ENCODE data around the gene ANO2.
"Not testable (repeated sequence)": the region's sequence is repeated elsewhere in the genome, so short reads cannot be mapped to it uniquely, and the experiment has no call there.

Gene ANO2

DNA sequence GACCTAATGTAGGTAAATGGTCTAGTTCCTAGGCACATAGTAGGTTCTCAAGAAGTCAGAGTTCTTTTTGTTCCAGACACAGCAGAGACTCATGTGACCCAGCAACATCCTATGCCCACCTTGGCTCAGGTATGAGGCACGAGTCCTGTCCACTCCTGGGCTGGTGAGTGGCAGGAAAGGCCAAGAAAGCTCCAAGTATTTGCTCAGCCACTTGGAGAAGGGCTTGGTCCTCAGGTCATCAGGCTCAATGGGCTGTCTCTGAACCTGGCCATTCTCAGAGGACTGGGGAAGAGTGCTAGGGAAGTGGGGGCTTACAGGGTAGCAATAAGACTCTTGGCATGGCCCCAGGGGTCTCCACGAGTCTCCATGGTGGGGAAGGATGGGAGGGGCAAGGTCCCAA is 260.1 kb downstream of the ANO2 start:
- no peak overlapping the region for H3K4ac ChIP-seq (ENCODE audit: low read depth in 1 of 2, low read length in 2 of 2)
- H3K14ac ChIP-seq (ENCODE audit: low read length in 2 of 2), result no peak overlapping the region
- H3K27me3 ChIP-seq (ENCODE audit: control insufficient read depth in 1 of 2, insufficient read depth in 1 of 2, low read length in 2 of 2), result peaks cover 0 to 14% of the 10 kb centered on the region in 2 experiments
- peaks cover 3% of the 10 kb centered on the region for H3K4me1 ChIP-seq (ENCODE audit: control insufficient read depth, insufficient read depth, low read depth, low read length)
- no peak overlapping the region for H2AK5ac ChIP-seq (ENCODE audit: low read length, severe bottlenecking)
- H3K23ac ChIP-seq (ENCODE audit: low read length in 2 of 2), result no peak overlapping the region
- no peak overlapping the region for H2BK12ac ChIP-seq (ENCODE audit: low read length in 2 of 2)
- no peak overlapping the region for H3K4me2 ChIP-seq (ENCODE audit: low read length, poor library complexity, severe bottlenecking)
- no peaks in the 10 kb centered on the region for H3K79me1 ChIP-seq (replicated peaks; ENCODE audit: low read length, poor library complexity, severe bottlenecking)
- no peak overlapping the region for H3K18ac ChIP-seq (ENCODE audit: low read depth in 1 of 2, low read length in 2 of 2)
- H3K27ac ChIP-seq (ENCODE audit: low read length, poor library complexity, severe bottlenecking), result no peak overlapping the region
- 20% methylated on average over 2 of the region's 2 CpGs for WGBS
- no peak overlapping the region for H3K9ac ChIP-seq (ENCODE audit: low read length)
- no peaks in the 10 kb centered on the region for H3K36me3 ChIP-seq (ENCODE audit: control insufficient read depth in 1 of 2, insufficient read depth in 2 of 2, low read depth in 1 of 2, low read length in 2 of 2)
- no peak overlapping the region for H2BK5ac ChIP-seq (ENCODE audit: low read depth, low read length, poor library complexity, severe bottlenecking)
- H2BK15ac ChIP-seq (ENCODE audit: low read depth, poor library complexity, severe bottlenecking), result no peak overlapping the region
- H3K4me3 ChIP-seq (ENCODE audit: insufficient read depth in 1 of 2, low read depth in 1 of 2, low read length in 2 of 2), result no peak overlapping the region
- H2BK120ac ChIP-seq (ENCODE audit: low read depth, low read length), result no peak overlapping the region
- H4K91ac ChIP-seq (ENCODE audit: low read length), result no peak overlapping the region
- DNase-seq, result no peak
- H3K9me3 ChIP-seq (ENCODE audit: control insufficient read depth, low read length), result peaks cover 3% of the 10 kb centered on the region
- no peak overlapping the region for H2AFZ ChIP-seq (ENCODE audit: low read depth, low read length)
- H4K8ac ChIP-seq (ENCODE audit: low read length), result no peak overlapping the region

DNA sequence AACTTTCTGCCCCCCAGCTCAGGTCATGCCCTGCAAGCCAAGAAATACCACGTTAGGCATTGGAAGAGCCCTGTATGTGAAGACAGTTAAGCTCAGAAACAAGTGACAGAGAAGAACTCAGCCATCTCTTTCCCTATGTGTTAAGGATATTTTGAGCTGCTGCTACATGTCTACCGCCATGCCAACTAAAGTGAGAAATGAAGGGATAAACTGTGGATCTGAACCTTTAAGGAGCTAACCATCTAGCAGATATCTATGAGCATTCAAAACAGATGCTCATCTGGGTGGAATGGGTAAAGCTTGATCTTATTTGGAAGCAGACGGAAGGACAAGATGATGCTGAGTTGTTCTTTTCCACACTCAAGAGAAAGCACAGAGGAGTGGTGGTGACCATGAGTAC is 262.5 kb downstream of the ANO2 start:
- Histone ChIP-seq H2BK15ac (ENCODE audit: low read depth, poor library complexity, severe bottlenecking) (no peak overlapping the region), H3K4me3 (ENCODE audit: insufficient read depth in 1 of 2, low read depth in 1 of 2, low read length in 2 of 2) (no peak overlapping the region), H3K23ac (ENCODE audit: low read length in 2 of 2) (no peak overlapping the region), H2BK12ac (ENCODE audit: low read length in 2 of 2) (no peak overlapping the region), H3K4me1 (ENCODE audit: control insufficient read depth, insufficient read depth, low read depth, low read length) (peaks cover 3% of the 10 kb centered on the region), H3K4ac (ENCODE audit: low read depth in 1 of 2, low read length in 2 of 2) (no peak overlapping the region), H3K27me3 (ENCODE audit: control insufficient read depth in 1 of 2, insufficient read depth in 1 of 2, low read length in 2 of 2) (peaks cover 0 to 20% of the 10 kb centered on the region in 2 experiments), H3K14ac (ENCODE audit: low read length in 2 of 2) (no peak overlapping the region), H2AK5ac (ENCODE audit: low read length, severe bottlenecking) (no peak overlapping the region), H3K36me3 (ENCODE audit: control insufficient read depth in 1 of 2, insufficient read depth in 2 of 2, low read depth in 1 of 2, low read length in 2 of 2) (no peaks in the 10 kb centered on the region), H3K4me2 (ENCODE audit: low read length, poor library complexity, severe bottlenecking) (no peak overlapping the region), H4K91ac (ENCODE audit: low read length) (no peak overlapping the region), H3K79me1 (replicated peaks; ENCODE audit: low read length, poor library complexity, severe bottlenecking) (no peaks in the 10 kb centered on the region), H2BK120ac (ENCODE audit: low read depth, low read length) (no peak overlapping the region), H2AFZ (ENCODE audit: low read depth, low read length) (no peak overlapping the region), H4K8ac (ENCODE audit: low read length) (no peak overlapping the region), H3K9ac (ENCODE audit: low read length) (no peak overlapping the region), H3K9me3 (ENCODE audit: control insufficient read depth, low read length) (peaks cover 3% of the 10 kb centered on the region), H2BK5ac (ENCODE audit: low read depth, low read length, poor library complexity, severe bottlenecking) (no peak overlapping the region), H3K27ac (ENCODE audit: low read length, poor library complexity, severe bottlenecking) (no peak overlapping the region), H3K18ac (ENCODE audit: low read depth in 1 of 2, low read length in 2 of 2) (no peak overlapping the region)
- no peak for DNase-seq
- WGBS, result 70% methylated on average over 3 of the region's 3 CpGs

DNA sequence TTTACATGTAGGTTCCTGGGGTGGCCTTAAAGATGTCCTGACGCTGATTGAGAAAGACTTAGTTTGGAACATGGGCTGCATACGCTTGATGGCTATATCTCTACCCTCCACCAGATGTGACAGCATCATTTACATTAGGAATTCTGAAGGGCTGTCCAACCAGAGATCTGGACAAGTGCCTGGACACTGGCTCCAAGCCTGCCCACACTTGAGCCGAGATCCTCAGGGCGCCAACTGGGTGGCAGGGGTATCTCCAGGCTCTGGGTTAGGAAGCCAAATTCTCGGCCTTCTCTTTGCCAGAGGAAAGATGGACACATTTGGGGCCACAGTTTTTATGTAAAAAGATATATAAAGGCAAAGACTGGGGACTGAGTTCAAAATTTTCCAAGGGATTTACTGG is 266.9 kb downstream of the ANO2 start:
- Histone ChIP-seq H3K4ac (ENCODE audit: low read depth in 1 of 2, low read length in 2 of 2) (no peak overlapping the region), H3K27me3 (ENCODE audit: control insufficient read depth in 1 of 2, insufficient read depth in 1 of 2, low read length in 2 of 2) (peaks cover 0 to 33% of the 10 kb centered on the region in 2 experiments), H2BK15ac (ENCODE audit: low read depth, poor library complexity, severe bottlenecking) (no peak overlapping the region), H2AK5ac (ENCODE audit: low read length, severe bottlenecking) (peak overlapping the region; percentile 16), H3K79me1 (replicated peaks; ENCODE audit: low read length, poor library complexity, severe bottlenecking) (no peaks in the 10 kb centered on the region), H3K23ac (ENCODE audit: low read length in 2 of 2) (no peak overlapping the region), H3K18ac (ENCODE audit: low read depth in 1 of 2, low read length in 2 of 2) (no peak overlapping the region), H3K14ac (ENCODE audit: low read length in 2 of 2) (no peak overlapping the region), H2BK120ac (ENCODE audit: low read depth, low read length) (no peak overlapping the region), H4K8ac (ENCODE audit: low read length) (no peak overlapping the region), H2AFZ (ENCODE audit: low read depth, low read length) (no peak overlapping the region), H3K4me3 (ENCODE audit: insufficient read depth in 1 of 2, low read depth in 1 of 2, low read length in 2 of 2) (no peak overlapping the region), H3K36me3 (ENCODE audit: control insufficient read depth in 1 of 2, insufficient read depth in 2 of 2, low read depth in 1 of 2, low read length in 2 of 2) (no peaks in the 10 kb centered on the region), H3K9me3 (ENCODE audit: control insufficient read depth, low read length) (peaks cover 4% of the 10 kb centered on the region), H3K27ac (ENCODE audit: low read length, poor library complexity, severe bottlenecking) (no peak overlapping the region), H2BK5ac (ENCODE audit: low read depth, low read length, poor library complexity, severe bottlenecking) (no peak overlapping the region), H3K9ac (ENCODE audit: low read length) (no peak overlapping the region), H3K4me2 (ENCODE audit: low read length, poor library complexity, severe bottlenecking) (no peak overlapping the region), H2BK12ac (ENCODE audit: low read length in 2 of 2) (no peak overlapping the region), H4K91ac (ENCODE audit: low read length) (no peak overlapping the region), H3K4me1 (ENCODE audit: control insufficient read depth, insufficient read depth, low read depth, low read length) (peaks cover 3% of the 10 kb centered on the region)
- no peak for DNase-seq
- WGBS, result 37% methylated on average over 5 of the region's 5 CpGs

DNA sequence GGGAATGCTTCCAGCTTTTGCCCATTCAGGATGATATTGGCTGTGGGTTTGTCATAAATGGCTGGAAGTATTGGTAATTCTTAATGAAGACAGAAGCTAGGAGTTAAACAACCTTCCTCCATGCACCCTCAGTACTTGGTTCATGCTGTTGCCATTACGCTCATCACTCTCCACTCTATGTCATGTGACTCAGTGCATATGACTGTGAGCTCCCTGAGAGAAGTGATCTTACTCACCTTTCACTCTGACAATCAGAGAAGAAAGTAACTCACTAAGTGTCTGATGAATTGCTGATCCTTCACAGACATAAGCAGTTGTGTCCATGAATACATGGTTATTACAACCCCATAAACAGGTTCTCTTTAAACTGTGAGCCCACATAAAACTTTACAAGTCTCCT is 275.4 kb downstream of the ANO2 start:
- H3K23ac ChIP-seq (ENCODE audit: low read length in 2 of 2); H3K14ac ChIP-seq (ENCODE audit: low read length in 2 of 2); H2AFZ ChIP-seq (ENCODE audit: low read depth, low read length); H3K9me3 ChIP-seq (ENCODE audit: control insufficient read depth, low read length); H2AK5ac ChIP-seq (ENCODE audit: low read length, severe bottlenecking); H3K18ac ChIP-seq (ENCODE audit: low read depth in 1 of 2, low read length in 2 of 2); H2BK15ac ChIP-seq (ENCODE audit: low read depth, poor library complexity, severe bottlenecking); H3K4me3 ChIP-seq (ENCODE audit: insufficient read depth in 1 of 2, low read depth in 1 of 2, low read length in 2 of 2); H3K36me3 ChIP-seq (ENCODE audit: control insufficient read depth in 1 of 2, insufficient read depth in 2 of 2, low read depth in 1 of 2, low read length in 2 of 2); H3K4me1 ChIP-seq (ENCODE audit: control insufficient read depth, insufficient read depth, low read depth, low read length); DNase-seq; H3K4me2 ChIP-seq (ENCODE audit: low read length, poor library complexity, severe bottlenecking); H3K27me3 ChIP-seq (ENCODE audit: control insufficient read depth in 1 of 2, insufficient read depth in 1 of 2, low read length in 2 of 2); H2BK5ac ChIP-seq (ENCODE audit: low read depth, low read length, poor library complexity, severe bottlenecking); H4K91ac ChIP-seq (ENCODE audit: low read length); H2BK12ac ChIP-seq (ENCODE audit: low read length in 2 of 2); H4K8ac ChIP-seq (ENCODE audit: low read length); H3K4ac ChIP-seq (ENCODE audit: low read depth in 1 of 2, low read length in 2 of 2); H3K9ac ChIP-seq (ENCODE audit: low read length); H3K27ac ChIP-seq (ENCODE audit: low read length, poor library complexity, severe bottlenecking); H3K79me1 ChIP-seq (replicated peaks; ENCODE audit: low read length, poor library complexity, severe bottlenecking); H2BK120ac ChIP-seq (ENCODE audit: low read depth, low read length): not testable (repeated sequence)
- 52% methylated on average over 1 of the region's 1 CpG for WGBS

Data from mesenchymal stem cell (in vitro differentiated cells and primary cell).